ENCODE data around the gene DEFB114.

- TF ChIP-seq EZH2 (IDR thresholded peaks at IDR 0.05; ENCODE audit: insufficient read depth, poor library complexity, severe bottlenecking) = no peak
- TF ChIP-seq EZH2phosphoT487 (IDR thresholded peaks at IDR 0.05; ENCODE audit: insufficient read depth, low read depth) = no peak
Observed at GRCh38 chr6:49958180-49958579, 5.8 kb downstream of the DEFB114 start.
